GM19025 (cell line): ENCODE results near the gene SEMA3C.

Experiments
- ATAC-seq: cut with Tn5 transposase; IDR thresholded peaks from one replicate; pipeline ENCODE4 v1.9.1; 2021; ENCODE audit warnings: mild to moderate bottlenecking, low read depth, moderate library complexity; ENCODE audit not compliant: unreplicated experiment

SEMA3C gene

GRCh38 chr7:80858141-80858903 lies 60.5 kb downstream of the SEMA3C start:
- peak; percentile 70 for ATAC-seq

DNA sequence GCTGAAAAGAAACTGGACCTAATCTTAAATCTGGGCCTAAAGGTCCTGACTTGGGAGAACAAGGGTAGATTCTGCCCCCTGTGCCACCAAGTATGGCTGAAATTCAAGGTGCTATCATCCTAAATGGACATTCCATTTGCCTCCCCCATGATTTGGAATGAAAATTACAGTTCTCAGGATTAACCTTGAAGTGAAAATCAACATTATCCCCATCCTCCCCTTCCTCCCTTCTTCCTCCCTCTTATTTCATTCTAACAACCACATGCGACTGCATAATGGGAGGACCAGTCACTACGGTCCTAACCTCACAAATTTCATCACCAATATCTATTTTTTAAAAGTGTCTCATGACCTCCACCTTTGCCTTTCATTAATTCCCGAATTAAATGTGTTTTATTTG lies 62.1 kb downstream of the SEMA3C start:
- no peak for ATAC-seq

DNA sequence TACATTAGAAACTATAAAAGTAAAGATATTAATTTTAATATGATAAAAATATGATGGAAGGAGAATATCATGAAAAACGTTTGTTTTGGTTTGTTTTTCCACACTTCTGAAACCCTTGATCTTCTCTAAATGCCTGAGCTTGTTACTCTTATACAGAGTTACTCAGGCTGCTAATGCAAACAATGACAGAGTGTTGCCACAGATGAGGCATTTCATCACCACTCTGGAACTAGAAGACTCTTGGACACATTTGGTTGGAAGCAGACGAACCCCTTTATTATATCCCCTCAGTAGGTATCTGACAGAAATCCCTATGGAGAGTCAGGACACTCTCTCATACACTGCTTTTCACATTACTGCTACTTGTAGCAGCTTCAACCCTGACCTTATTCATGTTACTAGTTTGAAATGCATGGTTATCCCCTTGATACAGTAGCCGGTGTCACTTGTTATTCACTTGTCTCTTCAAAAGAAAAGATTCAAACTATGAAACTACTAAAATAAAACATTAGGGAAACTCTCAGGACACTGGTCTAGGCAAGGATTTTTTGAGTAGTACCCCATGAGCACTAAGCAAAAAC lies 66.9 kb downstream of the SEMA3C start:
- no peak for ATAC-seq

DNA sequence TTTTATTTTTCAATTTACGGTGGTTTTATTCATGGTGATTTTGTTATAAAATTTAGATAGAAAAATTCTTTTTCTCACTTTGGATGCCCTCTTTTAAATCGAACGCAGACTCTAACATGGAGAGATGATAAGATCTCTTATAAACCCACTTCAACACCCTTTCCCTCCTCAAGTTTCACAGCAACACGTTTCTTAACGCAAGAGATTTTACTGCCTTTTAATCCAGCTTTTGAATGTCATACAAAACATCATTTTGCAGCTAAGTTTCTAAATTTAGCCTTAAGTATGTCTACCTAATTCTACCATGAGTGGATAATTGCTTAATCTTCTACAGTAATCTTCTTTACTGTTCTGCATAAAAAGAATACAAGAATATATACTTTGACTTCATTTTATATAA lies 70.0 kb downstream of the SEMA3C start:
- ATAC-seq, result no peak

GRCh38 chr7:80847895-80848294 lies 71.0 kb downstream of the SEMA3C start:
- no peak for ATAC-seq

DNA sequence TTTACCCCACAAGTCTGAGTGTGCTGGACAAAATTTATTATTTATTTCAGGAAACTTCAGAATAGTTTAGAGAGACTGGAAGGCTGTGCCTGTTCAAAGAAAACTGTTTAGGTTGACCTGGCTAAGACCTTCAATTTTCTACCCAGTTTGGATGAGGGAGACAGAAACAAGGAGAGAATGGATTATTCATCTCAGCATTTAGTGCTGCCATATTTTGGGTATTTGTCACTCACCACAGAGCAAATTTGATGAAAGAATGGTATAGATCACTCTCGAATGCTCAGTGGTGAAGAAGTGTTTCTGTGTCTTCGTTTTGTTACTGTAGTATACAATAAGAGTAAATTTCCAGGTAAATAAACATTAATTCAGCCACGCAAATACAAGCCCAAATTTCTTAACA lies 71.8 kb downstream of the SEMA3C start:
- ATAC-seq, result no peak

- no peak for ATAC-seq
Measured at GRCh38 chr7:80844916-80845315, 73.9 kb downstream of the SEMA3C start.

DNA sequence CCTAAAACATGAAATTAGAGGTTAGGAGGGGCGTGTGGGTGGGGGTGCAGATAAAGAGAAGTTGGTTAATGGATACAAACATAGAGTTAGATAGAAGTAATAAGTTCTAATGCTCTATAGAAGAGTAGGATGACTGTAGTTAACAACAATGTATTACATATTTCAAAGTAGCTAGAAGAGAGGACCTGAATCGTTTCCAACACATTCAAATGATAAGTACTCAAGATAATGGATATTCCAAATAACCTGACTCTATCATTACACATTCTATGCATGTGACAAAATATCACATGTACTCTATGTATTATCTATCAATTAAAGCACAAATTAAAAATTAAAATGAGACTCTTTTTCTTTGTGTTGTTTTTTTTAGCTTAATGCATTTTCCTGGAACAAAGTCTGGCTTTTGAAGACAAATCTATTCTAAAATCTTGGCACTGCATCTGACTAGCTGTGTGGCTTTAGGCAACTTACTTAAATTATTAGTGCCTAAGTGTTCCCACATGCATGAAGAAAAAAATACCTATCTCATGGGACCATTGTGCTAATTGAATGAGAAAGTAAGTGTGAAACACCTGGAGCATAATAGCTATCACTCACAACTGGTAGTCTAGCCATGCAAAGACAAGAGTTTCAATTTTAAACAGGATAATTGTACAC lies 75.7 kb downstream of the SEMA3C start:
- ATAC-seq, result no peak

DNA sequence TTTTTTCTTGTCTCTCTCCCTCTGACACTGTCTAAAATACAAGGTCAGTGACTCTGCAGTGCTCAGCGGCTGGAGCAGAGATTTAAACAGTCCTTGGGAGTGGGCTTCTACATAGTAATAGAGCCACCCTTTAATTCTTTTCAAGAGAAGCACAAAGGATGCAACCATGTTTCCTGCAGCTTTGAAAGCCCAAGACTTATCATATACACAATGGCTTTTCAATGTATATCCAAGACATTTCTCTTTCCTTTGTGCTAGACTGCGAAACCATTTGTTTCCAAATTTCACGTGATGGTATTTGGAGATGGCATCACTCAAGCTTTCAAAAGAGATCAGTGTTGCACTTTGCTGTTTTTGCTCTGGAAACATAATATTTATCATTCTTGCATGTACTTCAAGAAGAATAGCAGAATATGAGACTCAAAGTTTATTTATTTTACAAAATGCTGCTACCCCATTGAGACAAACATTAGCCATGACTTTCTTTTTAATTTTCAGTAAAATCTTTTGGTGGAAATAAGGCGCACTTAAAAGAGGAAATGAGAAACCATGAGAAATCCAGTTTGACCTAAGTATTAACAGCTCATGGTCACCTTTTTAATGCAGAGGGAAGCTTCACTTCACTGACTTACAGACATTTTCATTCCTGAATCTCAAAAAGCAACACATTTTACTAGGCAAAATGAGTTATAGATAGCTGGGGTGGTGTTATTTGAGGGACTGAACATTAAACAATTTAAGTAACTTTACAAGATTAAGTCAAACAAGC lies 76.6 kb downstream of the SEMA3C start:
- ATAC-seq, result no peak

DNA sequence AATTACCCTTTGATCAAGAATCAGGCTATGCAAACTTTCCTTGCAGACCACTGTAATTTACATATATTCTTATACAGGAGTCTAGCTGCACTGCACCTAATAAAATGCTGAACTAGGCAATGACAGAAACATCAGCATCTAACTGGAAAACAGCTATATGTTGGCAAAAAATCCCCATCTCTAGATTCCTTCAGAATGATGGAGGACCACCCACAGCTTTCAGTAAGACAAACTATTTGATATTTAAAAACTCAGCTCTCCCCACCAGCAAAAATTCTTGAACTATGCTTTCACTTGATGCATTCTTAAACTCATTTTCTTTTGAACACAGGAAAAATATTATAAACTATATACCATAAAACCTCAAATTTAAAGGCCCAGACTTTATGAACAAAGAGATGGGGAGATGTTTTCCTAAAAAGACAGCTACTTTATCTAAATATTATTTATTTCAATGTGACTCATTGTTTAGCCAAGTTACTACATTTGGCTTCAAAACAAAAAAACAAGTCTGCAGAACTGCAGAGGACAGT lies 77.4 kb downstream of the SEMA3C start:
- ATAC-seq, result no peak

DNA sequence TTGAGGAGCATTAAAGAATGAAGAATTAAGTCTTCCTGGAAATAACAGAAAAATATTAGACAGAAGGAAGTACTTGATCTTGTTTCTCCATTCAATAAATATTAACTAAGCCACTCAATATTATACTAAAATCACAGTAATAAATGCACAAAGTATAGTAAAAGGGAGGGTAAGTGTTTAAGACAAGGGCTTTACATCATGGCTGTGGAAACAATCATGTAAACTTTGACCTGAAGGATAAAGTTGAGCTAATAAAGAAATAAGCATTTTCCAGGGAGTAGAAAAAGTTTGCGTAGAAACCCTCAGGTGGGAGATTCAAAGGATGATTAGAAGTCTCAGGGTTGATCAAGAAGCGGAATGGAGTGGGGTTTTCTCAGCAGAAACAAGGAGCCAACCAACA lies 78.2 kb downstream of the SEMA3C start:
- no peak for ATAC-seq

GRCh38 chr7:80839855-80840254 lies 79.0 kb downstream of the SEMA3C start:
- no peak for ATAC-seq

DNA sequence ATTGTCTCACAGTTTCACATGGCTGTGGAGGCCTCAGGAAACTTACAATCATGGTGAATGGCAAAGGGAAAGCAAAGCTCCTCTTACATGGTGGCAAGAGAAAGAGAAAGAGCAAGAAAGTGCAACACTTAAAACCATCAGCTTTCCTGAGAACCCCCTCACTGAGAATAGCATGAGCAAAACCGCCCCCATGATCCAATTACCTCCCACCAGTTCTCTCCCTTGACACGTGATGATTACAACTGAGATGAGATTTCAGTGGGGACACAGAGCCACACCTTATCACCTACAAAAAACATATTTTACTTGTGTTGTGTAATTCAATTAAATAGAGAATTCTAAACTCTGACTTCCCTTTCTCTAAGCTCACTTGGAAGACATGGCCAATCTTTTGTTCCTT lies 80.2 kb downstream of the SEMA3C start:
- no peak for ATAC-seq

GRCh38 chr7:80837345-80837744 lies 81.5 kb downstream of the SEMA3C start:
- ATAC-seq, result no peak

DNA sequence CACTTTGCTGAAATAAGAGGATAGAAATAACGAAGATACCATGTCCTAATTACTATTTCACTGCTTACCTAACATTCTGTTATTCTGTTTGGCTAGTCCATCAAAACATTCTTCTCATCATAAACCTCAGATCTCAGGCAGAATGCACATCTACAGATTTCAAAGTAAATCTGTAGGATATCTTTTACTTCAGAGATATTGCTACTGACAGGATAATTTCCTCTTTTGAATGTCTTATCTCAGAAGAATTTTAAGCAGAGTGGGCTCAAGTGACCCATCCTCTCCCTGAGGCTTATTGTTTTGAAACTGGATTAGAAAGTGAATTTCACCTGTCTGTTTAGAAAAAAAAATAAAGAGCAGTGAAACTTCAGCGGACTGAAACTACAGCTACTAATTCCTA lies 83.6 kb downstream of the SEMA3C start:
- no peak for ATAC-seq

GRCh38 chr7:80833289-80834268 lies 85.3 kb downstream of the SEMA3C start:
- no peak for ATAC-seq

DNA sequence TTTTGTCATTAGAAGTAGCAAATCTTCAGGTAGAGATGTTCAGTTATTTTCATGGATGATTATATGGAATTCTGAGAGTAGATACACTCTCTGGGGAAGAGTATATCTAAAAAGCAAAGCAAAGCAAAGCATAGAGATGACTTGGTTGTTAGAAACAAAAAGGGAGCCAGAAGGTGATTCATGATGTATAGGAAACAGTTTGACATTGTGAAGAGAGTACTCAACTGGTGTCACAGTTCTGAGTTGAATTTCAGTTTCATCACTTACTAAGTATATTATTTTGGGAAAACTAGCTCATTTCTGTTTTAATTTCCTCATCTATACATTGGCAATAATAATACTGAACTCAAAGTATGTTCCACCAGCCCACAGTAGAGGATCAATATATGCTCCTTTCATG lies 86.8 kb downstream of the SEMA3C start:
- no peak for ATAC-seq

- ATAC-seq, result no peak
Measured at GRCh38 chr7:80830584-80831285, 88.1 kb downstream of the SEMA3C start.

DNA sequence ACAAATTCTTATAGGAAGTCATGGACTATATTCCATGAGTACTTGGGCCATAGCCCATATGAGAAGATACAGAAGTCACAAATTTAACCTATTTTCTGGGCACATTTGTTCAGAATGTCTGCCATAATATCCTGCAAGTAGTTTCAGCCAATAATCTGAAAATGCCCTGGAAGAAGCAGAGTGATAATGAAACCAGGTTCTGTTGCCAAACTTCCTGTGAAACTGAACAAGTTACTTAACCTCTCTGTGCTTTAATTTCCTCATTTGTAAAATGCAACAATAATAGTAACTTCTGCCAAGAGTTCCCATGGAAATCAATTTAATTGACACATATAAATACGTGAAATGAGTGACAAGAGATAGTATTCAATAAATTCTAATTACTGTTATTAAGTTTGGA lies 88.8 kb downstream of the SEMA3C start:
- no peak for ATAC-seq
